HepG2 (cell line): ENCODE results near the gene HAGHL. TPM values are rescaled to one million over a fixed set of nuclear protein-coding genes. Genes with fewer than 3 reads are reported as not detected.

ENCODE experiments used
- FOXP1 ChIP-seq, 2 experiments: fragments of 450-650 bp in 1 of 2; IDR thresholded peaks; 2 replicates each; pipeline ENCODE4 v1.6.1; 2017 to 2018; ENCODE audit warnings: antibody characterized with exemption in 1 of 2
- HCFC1 ChIP-seq: fragments of 150-350 bp; IDR thresholded peaks from 2 replicates; pipeline ENCODE4 v1.6.1; 2014; ENCODE audit warnings: low read depth, low read length
- KLF6 ChIP-seq: IDR thresholded peaks from 2 replicates; pipeline ENCODE4 v1.8.0; 2016; ENCODE audit warnings: missing biosample characterization, missing genetic modification reagents
- KMT2A ChIP-seq: sonication (generic); formaldehyde crosslinking; IDR thresholded peaks from 2 replicates; pipeline ENCODE4 v1.4.0; 2020; ENCODE audit warnings: missing genetic modification reagents
- MTF1 ChIP-seq: sonication (generic); formaldehyde crosslinking; IDR thresholded peaks from 2 replicates; pipeline ENCODE4 v1.5.0; 2020; ENCODE audit warnings: missing genetic modification reagents
- PHB2 ChIP-seq: fragments of 450-650 bp; IDR thresholded peaks from 2 replicates; pipeline ENCODE4 v1.6.1; 2018; ENCODE audit not compliant: partially characterized antibody
- REXO4 ChIP-seq: sonication (generic); formaldehyde crosslinking; IDR thresholded peaks from 2 replicates; pipeline ENCODE4 v1.8.0; 2022; ENCODE audit warnings: missing genetic modification reagents, mild to moderate bottlenecking, borderline replicate concordance
- SCMH1 ChIP-seq: sonication (generic); formaldehyde crosslinking; IDR thresholded peaks from 2 replicates; pipeline ENCODE4 v1.9.0; 2021; ENCODE audit warnings: missing genetic modification reagents, mild to moderate bottlenecking, borderline replicate concordance
- SP2 ChIP-seq: sonication (generic); formaldehyde crosslinking; IDR thresholded peaks from 2 replicates; pipeline ENCODE4 v1.5.1; 2020; ENCODE audit warnings: mild to moderate bottlenecking, missing genetic modification reagents
- U2AF1 ChIP-seq: fragments of 200-400 bp; formaldehyde crosslinking; optimal IDR thresholded peaks from 2 replicates; pipeline ENCODE3; 2017; ENCODE audit warnings: mild to moderate bottlenecking, low read depth, low read length
- ZIK1 ChIP-seq: sonication (generic); formaldehyde crosslinking; IDR thresholded peaks from 2 replicates; pipeline ENCODE4 v1.5.0; 2020; ENCODE audit warnings: mild to moderate bottlenecking, low read depth, missing genetic modification reagents, borderline replicate concordance
- ZNF232 ChIP-seq: sonication (generic); formaldehyde crosslinking; IDR thresholded peaks from 2 replicates; pipeline ENCODE4 v1.4.0; 2020; ENCODE audit warnings: missing genetic modification reagents, borderline replicate concordance
- ZNF335 ChIP-seq: sonication (generic); formaldehyde crosslinking; IDR thresholded peaks from 2 replicates; pipeline ENCODE4 v1.4.0; 2020; ENCODE audit warnings: missing genetic modification reagents
- ZNF674 ChIP-seq: sonication (generic); formaldehyde crosslinking; IDR thresholded peaks from 2 replicates; pipeline ENCODE4 v1.5.0; 2020; ENCODE audit warnings: low read depth, mild to moderate bottlenecking, missing genetic modification reagents
- ZNF713 ChIP-seq: sonication (generic); formaldehyde crosslinking; IDR thresholded peaks from 2 replicates; pipeline ENCODE4 v1.4.0; 2020; ENCODE audit warnings: mild to moderate bottlenecking, missing genetic modification reagents
- ZNF747 ChIP-seq: sonication (generic); formaldehyde crosslinking; IDR thresholded peaks from 2 replicates; pipeline ENCODE4 v1.8.1; 2023; ENCODE audit warnings: missing genetic modification reagents, mild to moderate bottlenecking, borderline replicate concordance
- polyA plus RNA-seq, 8 experiments: library from polyadenylated mRNA; depleted of rRNA in 3 of 8; stranded (reverse) in 7 of 8; unstranded in 1 of 8; fragments of >200 nt; fragmentation: Illumina TruSeq in 4 of 8; extraction: Trizol in 4 of 8; gene quantifications; 2 replicates each; pipeline versions ENCODE4 v1.2.1 to v1.2.3, GENCODE V29; 2011 to 2016; ENCODE audit warnings: low read depth in 4 of 8, missing spikeins in 1 of 8, mixed read lengths in 1 of 8; ENCODE audit not compliant: insufficient read depth in 1 of 8
- total RNA-seq, 5 experiments: library from RNA; depleted of rRNA; stranded (reverse); fragments of >200 nt; fragmentation: Illumina TruSeq; extraction: Trizol; gene quantifications; 2 replicates each; pipeline ENCODE4 v1.2.3, GENCODE V29; 2016; ENCODE audit warnings: low read depth in 1 of 5
- TF ChIP-seq, protein P1 (sequence below): sonication (generic); formaldehyde crosslinking; conservative IDR thresholded peaks from 2 replicates; pipeline ENCODE4 v1.5.0; 2020; ENCODE audit warnings: missing genetic modification reagents
- TF ChIP-seq, protein P2 (sequence below): sonication (generic); formaldehyde crosslinking; IDR thresholded peaks from 2 replicates; pipeline ENCODE4 v1.8.1; 2023; ENCODE audit warnings: mild to moderate bottlenecking, missing genetic modification reagents
- TF ChIP-seq, protein P3 (sequence below): sonication (generic); formaldehyde crosslinking; IDR thresholded peaks from 2 replicates; pipeline ENCODE4 v1.4.0; 2020; ENCODE audit warnings: mild to moderate bottlenecking, low read depth, missing genetic modification reagents
- TF ChIP-seq, protein P4 (sequence below): sonication (generic); formaldehyde crosslinking; conservative IDR thresholded peaks from 2 replicates; pipeline ENCODE4 v1.4.0; 2020; ENCODE audit warnings: missing genetic modification reagents
- TF ChIP-seq, protein P5 (sequence below): sonication (generic); formaldehyde crosslinking; conservative IDR thresholded peaks from 2 replicates; pipeline ENCODE4 v1.4.0; 2020; ENCODE audit warnings: mild to moderate bottlenecking, missing genetic modification reagents, moderate library complexity

Gene HAGHL
- total and polyA plus RNA-seq, 2 of the 13 experiments (the other 11 are each of a cell fraction or from before 2014, with no cell fraction given): 3.4 to 8.4 TPM

DNA sequence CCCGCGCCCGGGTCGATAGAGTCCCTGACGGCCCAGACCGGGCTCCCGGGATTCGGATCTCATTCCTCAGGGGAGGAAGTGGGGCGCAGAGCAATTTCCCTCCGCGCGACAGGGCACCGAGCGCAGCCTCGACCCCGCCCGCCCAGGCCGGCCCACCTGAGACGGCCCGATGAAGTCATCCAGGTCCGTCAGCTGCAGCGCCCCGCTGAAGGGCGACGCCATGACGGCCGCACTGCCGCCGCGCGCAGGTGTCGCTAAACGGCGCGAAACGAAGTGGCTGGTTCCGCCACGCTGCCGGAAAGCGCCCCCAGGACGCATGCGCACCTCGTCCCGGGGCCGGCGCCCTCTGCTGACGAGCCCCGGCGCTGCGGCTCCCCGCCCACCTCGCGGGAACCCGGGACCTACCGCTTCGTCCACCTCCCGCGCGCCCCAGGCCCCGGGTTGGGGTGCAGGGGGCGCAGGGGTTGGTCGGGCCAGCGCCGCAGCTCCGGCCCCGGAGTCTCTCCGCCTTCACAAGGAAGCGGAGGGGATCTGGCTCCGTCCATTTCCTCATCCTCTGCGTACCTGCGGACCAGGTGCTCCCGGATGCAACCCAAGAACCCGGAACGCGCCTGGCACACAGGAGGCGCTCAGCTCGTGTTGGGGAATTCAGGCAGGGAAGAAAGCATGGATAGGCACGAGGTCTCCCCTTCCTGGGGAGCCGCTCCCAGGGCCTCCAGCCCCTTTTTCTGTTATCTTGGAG is 14.0 kb downstream of the HAGHL start, which contains the start of gene CIAO3 (continued):
- TF ChIP-seq, protein P1, sequence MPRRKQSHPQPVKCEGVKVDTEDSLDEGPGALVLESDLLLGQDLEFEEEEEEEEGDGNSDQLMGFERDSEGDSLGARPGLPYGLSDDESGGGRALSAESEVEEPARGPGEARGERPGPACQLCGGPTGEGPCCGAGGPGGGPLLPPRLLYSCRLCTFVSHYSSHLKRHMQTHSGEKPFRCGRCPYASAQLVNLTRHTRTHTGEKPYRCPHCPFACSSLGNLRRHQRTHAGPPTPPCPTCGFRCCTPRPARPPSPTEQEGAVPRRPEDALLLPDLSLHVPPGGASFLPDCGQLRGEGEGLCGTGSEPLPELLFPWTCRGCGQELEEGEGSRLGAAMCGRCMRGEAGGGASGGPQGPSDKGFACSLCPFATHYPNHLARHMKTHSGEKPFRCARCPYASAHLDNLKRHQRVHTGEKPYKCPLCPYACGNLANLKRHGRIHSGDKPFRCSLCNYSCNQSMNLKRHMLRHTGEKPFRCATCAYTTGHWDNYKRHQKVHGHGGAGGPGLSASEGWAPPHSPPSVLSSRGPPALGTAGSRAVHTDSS (CRISPR knock-in tag): no peak
- TF ChIP-seq ZNF674 (CRISPR knock-in tag) (0 out of 2 replicates have a peak, but pooled peaks have one; percentile 71), KLF6 (CRISPR knock-in tag) (peak; percentile 87), PHB2 (no peak), ZNF335 (CRISPR knock-in tag) (peak; percentile 26; the same call in 1 of the 2 replicates), KMT2A (CRISPR knock-in tag) (peak; percentile 93), REXO4 (CRISPR knock-in tag) (no peak), FOXP1 (IDR thresholded peaks at IDR 0.05) (no peak), FOXP1 (CRISPR knock-in tag; IDR thresholded peaks at IDR 0.05) (0 out of 2 replicates have a peak, but pooled peaks have one; percentile 18), MTF1 (CRISPR knock-in tag) (no peak), ZIK1 (CRISPR knock-in tag) (peak; percentile 50; the same call in 1 of the 2 replicates), ZNF232 (peak; percentile 70; the same call in 1 of the 2 replicates), ZNF713 (CRISPR knock-in tag) (peak; percentile 33; the same call in 1 of the 2 replicates), HCFC1 (peak; percentile 95), SP2 (CRISPR knock-in tag) (0 out of 2 replicates have a peak, but pooled peaks have one; percentile 35), ZNF747 (peak; percentile 78; the same call in 1 of the 2 replicates), U2AF1 (no peak), SCMH1 (CRISPR knock-in tag) (no peak)
- TF ChIP-seq, protein P2, sequence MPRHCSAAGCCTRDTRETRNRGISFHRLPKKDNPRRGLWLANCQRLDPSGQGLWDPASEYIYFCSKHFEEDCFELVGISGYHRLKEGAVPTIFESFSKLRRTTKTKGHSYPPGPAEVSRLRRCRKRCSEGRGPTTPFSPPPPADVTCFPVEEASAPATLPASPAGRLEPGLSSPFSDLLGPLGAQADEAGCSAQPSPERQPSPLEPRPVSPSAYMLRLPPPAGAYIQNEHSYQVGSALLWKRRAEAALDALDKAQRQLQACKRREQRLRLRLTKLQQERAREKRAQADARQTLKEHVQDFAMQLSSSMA (CRISPR knock-in tag): peak; percentile 100
- TF ChIP-seq, protein P3, sequence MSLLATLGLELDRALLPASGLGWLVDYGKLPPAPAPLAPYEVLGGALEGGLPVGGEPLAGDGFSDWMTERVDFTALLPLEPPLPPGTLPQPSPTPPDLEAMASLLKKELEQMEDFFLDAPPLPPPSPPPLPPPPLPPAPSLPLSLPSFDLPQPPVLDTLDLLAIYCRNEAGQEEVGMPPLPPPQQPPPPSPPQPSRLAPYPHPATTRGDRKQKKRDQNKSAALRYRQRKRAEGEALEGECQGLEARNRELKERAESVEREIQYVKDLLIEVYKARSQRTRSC (CRISPR knock-in tag): peak; percentile 85; the same call in 1 of the 2 replicates
- TF ChIP-seq, protein P4, sequence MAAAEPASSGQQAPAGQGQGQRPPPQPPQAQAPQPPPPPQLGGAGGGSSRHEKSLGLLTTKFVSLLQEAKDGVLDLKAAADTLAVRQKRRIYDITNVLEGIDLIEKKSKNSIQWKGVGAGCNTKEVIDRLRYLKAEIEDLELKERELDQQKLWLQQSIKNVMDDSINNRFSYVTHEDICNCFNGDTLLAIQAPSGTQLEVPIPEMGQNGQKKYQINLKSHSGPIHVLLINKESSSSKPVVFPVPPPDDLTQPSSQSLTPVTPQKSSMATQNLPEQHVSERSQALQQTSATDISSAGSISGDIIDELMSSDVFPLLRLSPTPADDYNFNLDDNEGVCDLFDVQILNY (CRISPR knock-in tag): peak; percentile 84
- TF ChIP-seq, protein P5, sequence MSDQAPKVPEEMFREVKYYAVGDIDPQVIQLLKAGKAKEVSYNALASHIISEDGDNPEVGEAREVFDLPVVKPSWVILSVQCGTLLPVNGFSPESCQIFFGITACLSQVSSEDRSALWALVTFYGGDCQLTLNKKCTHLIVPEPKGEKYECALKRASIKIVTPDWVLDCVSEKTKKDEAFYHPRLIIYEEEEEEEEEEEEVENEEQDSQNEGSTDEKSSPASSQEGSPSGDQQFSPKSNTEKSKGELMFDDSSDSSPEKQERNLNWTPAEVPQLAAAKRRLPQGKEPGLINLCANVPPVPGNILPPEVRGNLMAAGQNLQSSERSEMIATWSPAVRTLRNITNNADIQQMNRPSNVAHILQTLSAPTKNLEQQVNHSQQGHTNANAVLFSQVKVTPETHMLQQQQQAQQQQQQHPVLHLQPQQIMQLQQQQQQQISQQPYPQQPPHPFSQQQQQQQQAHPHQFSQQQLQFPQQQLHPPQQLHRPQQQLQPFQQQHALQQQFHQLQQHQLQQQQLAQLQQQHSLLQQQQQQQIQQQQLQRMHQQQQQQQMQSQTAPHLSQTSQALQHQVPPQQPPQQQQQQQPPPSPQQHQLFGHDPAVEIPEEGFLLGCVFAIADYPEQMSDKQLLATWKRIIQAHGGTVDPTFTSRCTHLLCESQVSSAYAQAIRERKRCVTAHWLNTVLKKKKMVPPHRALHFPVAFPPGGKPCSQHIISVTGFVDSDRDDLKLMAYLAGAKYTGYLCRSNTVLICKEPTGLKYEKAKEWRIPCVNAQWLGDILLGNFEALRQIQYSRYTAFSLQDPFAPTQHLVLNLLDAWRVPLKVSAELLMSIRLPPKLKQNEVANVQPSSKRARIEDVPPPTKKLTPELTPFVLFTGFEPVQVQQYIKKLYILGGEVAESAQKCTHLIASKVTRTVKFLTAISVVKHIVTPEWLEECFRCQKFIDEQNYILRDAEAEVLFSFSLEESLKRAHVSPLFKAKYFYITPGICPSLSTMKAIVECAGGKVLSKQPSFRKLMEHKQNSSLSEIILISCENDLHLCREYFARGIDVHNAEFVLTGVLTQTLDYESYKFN: peak; percentile 32; the same call in 1 of the 2 replicates
